Measurements from ENCODE around the gene INSIG1. TPM values are rescaled to one million over a fixed set of nuclear protein-coding genes. Genes with fewer than 3 reads are reported as not detected.

INSIG1 gene
- total and polyA plus RNA-seq, 12 donors = 5.9 to 16.3 (median 12.1) TPM

DNA sequence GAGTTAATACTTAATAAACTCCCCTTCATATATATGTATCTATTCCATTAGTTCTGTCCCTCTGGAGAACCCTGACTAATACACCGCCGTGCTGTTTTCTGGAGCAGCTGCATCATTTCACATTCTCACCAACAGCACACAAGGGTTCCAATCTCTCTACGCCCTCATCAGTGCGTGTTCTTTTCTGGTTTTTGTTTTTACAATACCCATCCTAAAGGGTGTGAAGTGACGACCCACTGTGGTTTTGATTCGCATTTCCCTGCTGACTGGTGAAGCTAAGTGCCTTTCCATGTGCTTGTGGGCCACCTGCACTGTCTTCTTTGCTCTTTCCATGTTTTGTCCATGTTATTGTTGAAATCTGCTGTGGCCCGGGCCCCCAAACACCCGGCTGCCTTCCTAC, 11.0 kb upstream of the INSIG1 start:
- H3K9me3 ChIP-seq = no peaks in the 10 kb centered on the region
- ATAC-seq = no peak
- TF ChIP-seq, protein P1, sequence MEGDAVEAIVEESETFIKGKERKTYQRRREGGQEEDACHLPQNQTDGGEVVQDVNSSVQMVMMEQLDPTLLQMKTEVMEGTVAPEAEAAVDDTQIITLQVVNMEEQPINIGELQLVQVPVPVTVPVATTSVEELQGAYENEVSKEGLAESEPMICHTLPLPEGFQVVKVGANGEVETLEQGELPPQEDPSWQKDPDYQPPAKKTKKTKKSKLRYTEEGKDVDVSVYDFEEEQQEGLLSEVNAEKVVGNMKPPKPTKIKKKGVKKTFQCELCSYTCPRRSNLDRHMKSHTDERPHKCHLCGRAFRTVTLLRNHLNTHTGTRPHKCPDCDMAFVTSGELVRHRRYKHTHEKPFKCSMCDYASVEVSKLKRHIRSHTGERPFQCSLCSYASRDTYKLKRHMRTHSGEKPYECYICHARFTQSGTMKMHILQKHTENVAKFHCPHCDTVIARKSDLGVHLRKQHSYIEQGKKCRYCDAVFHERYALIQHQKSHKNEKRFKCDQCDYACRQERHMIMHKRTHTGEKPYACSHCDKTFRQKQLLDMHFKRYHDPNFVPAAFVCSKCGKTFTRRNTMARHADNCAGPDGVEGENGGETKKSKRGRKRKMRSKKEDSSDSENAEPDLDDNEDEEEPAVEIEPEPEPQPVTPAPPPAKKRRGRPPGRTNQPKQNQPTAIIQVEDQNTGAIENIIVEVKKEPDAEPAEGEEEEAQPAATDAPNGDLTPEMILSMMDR (IDR thresholded peaks at IDR 0.05) = no peak
- peaks cover 0 to 18% (median 6%) of the 10 kb centered on the region in 7 donors for H3K27me3 ChIP-seq
- no peaks in the 10 kb centered on the region for H3K36me3 ChIP-seq
- H3K4me3 ChIP-seq = no peak overlapping the region
- 82 to 86% methylated on average over 8 of the region's 8 CpGs for WGBS, 2 donors
- H3K4me1 ChIP-seq = peaks cover 0 to 44% (median 0%) of the 10 kb centered on the region in 9 donors
- peak overlapping the region in 1 of 10 donors; percentile 2 for H3K27ac ChIP-seq
- no peak for DNase-seq
- intact Hi-C loops (cut with DNase I) = no loop called here

DNA sequence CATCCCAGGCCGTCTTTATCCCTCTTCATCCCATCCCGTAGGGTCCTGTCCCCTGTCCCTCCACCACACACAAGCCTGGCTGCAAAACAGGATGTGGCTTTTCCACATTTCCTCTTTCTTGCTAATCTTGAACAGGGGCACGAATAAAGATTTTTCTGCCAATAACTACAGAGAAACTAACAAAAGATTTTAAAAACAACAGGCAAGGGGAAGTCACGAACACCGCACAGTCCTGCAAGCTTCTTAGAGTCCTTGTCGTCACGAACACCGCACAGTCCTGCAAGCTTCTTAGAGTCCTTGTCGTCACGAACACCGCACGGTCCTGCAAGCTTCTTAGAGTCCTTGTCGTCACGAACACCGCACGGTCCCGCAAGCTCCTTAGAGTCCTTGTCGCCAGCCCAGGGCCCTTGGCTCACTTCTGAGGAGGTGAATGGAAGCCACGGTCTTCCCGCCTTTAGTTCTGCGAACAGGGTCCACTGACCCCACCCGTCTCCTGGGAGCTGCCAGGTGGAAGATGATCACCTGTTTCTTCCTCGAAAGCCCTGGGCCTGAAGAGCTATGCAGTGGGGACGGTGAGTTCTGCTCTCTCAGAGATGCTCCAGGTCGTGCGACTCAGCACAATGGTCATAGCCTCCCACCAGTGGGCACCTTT, 10.3 kb upstream of the INSIG1 start:
- intact Hi-C loops (cut with DNase I) = no loop called here
- peak overlapping the region in 1 of 10 donors; percentile 2 for H3K27ac ChIP-seq
- no peaks in the 10 kb centered on the region for H3K36me3 ChIP-seq
- peaks cover 0 to 18% (median 5%) of the 10 kb centered on the region in 7 donors for H3K27me3 ChIP-seq
- H3K4me1 ChIP-seq = peaks cover 0 to 36% (median 0%) of the 10 kb centered on the region in 9 donors
- 79 to 84% methylated on average over 26 of the region's 26 CpGs for WGBS, 2 donors
- H3K4me3 ChIP-seq = no peak overlapping the region
- TF ChIP-seq, protein P1 (IDR thresholded peaks at IDR 0.05) = no peak
- DNase-seq (no peak), ATAC-seq (no peak)
- no peaks in the 10 kb centered on the region for H3K9me3 ChIP-seq

- Histone ChIP-seq H3K27me3 (peaks cover 0 to 25% (median 5%) of the 10 kb centered on the region in 7 donors), H3K9me3 (no peaks in the 10 kb centered on the region), H3K27ac (peak overlapping the region in 1 of 10 donors; percentile 2), H3K36me3 (no peaks in the 10 kb centered on the region), H3K4me1 (peaks cover 0 to 31% (median 0%) of the 10 kb centered on the region in 9 donors), H3K4me3 (no peak overlapping the region)
- 96 to 97% methylated on average over 18 of the region's 18 CpGs for WGBS, 2 donors
- TF ChIP-seq, protein P1 (IDR thresholded peaks at IDR 0.05) = no peak
- no peak for ATAC-seq
- DNase-seq = no peak
- intact Hi-C loops (cut with DNase I) = no loop called here
Observed at GRCh38 chr7:155288055-155288454, 9.6 kb upstream of the INSIG1 start.

- H3K4me1 ChIP-seq = peaks cover 0 to 36% (median 0%) of the 10 kb centered on the region in 9 donors
- ATAC-seq = no peak
- H3K27me3 ChIP-seq = peaks cover 0 to 22% (median 5%) of the 10 kb centered on the region in 7 donors
- TF ChIP-seq, protein P1 (IDR thresholded peaks at IDR 0.05) = no peak
- no peak overlapping the region for H3K27ac ChIP-seq
- no peak for DNase-seq
- WGBS, 2 donors = 68 to 80% methylated on average over 7 of the region's 7 CpGs
- intact Hi-C loops (cut with DNase I) = no loop called here
- no peak overlapping the region for H3K4me3 ChIP-seq
- no peaks in the 10 kb centered on the region for H3K36me3 ChIP-seq
- H3K9me3 ChIP-seq = no peaks in the 10 kb centered on the region
Observed at GRCh38 chr7:155289107-155289506, 8.6 kb upstream of the INSIG1 start.
